K562 (cell line): ENCODE results near the gene KRT39. TPM values are rescaled to one million over a fixed set of nuclear protein-coding genes. Genes with fewer than 3 reads are reported as not detected.

Experiments used
- ATAC-seq: fragments of 200-7000 bp; cut with Tn5 transposase; 3 replicates; pipeline ENCODE4 v1.9.1; 2020; ENCODE audit warnings: moderate library complexity
- BruUV-seq: library from RNA; stranded (reverse); fragments of 400-500 nt; replicated peaks from 2 replicates; lab custom pipeline; 2021; lab: Mats Ljungman, UMichigan
- CTCF ChIA-PET: fragments of 300-600 bp; formaldehyde crosslinking; extraction: SDS; loops from one replicate; lab custom pipeline; 2021; ENCODE audit warnings: low intra/inter-chr PET ratio; lab: Yijun Ruan, JAX
- POLR2A ChIA-PET: fragments of 300-600, 350-650 bp; sonication (Branson Sonifier 250); formaldehyde crosslinking; extraction: SDS; loops from one replicate; lab custom pipeline; 2021; ENCODE audit warnings: antibody characterized with exemption, inconsistent platforms; lab: Yijun Ruan, JAX
- DNase-seq, 4 experiments: peaks; one replicate each; pipeline versions ENCODE4 v3.0.0 to v3.0.0-alpha.2; 2011 to 2018; ENCODE audit warnings: low spot score in 3 of 4, mixed read lengths in 3 of 4; ENCODE audit errors: extremely low read depth in 1 of 4
- FAIRE-seq: peaks from 2 replicates; lab custom pipeline; 2011; peaks lifted over from hg19 to GRCh38; lab: Jason Lieb, UNC
- H2AFZ ChIP-seq: 2 replicates; pipeline ENCODE4 v1.6.0; 2011; ENCODE audit warnings: low read depth, low read length, control low read depth, inconsistent platforms
- H3K27ac ChIP-seq: fragments of 200-600 bp; 3 replicates; pipeline ENCODE4 v1.8.0; 2011; ENCODE audit warnings: low read depth, mild to moderate bottlenecking, control low read depth, inconsistent platforms, low read length, moderate library complexity, mixed read lengths; ENCODE audit errors: extremely low read depth
- H3K27me3 ChIP-seq, 2 experiments: fragments of 300-600 bp in 1 of 2; 2 replicates in 1 of 2; 3 replicates in 1 of 2; pipeline versions ENCODE4 v1.6.0 to v1.8.0; 2011; ENCODE audit warnings: inconsistent platforms in 2 of 2, low read length in 2 of 2, mild to moderate bottlenecking in 1 of 2, mixed read lengths in 1 of 2, moderate library complexity in 1 of 2; ENCODE audit not compliant: control insufficient read depth in 2 of 2, insufficient read depth in 2 of 2
- H3K36me3 ChIP-seq: fragments of 300-600 bp; 3 replicates; pipeline ENCODE4 v1.8.0; 2011; ENCODE audit warnings: mild to moderate bottlenecking, low read length, inconsistent platforms; ENCODE audit not compliant: control insufficient read depth, insufficient read depth
- H3K4me1 ChIP-seq, 2 experiments: fragments of 200-600 bp in 1 of 2; replicated peaks in 1 of 2; 2 replicates in 1 of 2; 3 replicates in 1 of 2; pipeline versions ENCODE4 v1.5.1 to v1.8.0; 2011; ENCODE audit warnings: inconsistent platforms in 2 of 2, low read length in 2 of 2, mild to moderate bottlenecking in 1 of 2, mixed read lengths in 1 of 2, moderate library complexity in 1 of 2; ENCODE audit not compliant: control insufficient read depth in 2 of 2, insufficient read depth in 2 of 2
- H3K4me2 ChIP-seq: 2 replicates; pipeline ENCODE4 v1.6.1; 2011; ENCODE audit warnings: low read length, control low read depth, inconsistent platforms, mixed read lengths; ENCODE audit not compliant: insufficient read depth
- H3K4me3 ChIP-seq: fragments of 200-600 bp; sonication (generic), shearing (Covaris generic); 2 replicates; pipeline ENCODE4 v1.5.1; 2016; ENCODE audit warnings: control low read depth, inconsistent platforms
- H3K79me2 ChIP-seq: fragments of 200-600 bp; 3 replicates; pipeline ENCODE4 v1.8.0; 2011; ENCODE audit warnings: low read length, inconsistent platforms; ENCODE audit not compliant: control insufficient read depth, insufficient read depth
- H3K9ac ChIP-seq, 2 experiments: 2 replicates each; pipeline versions ENCODE4 v1.6.0 to v1.6.1; 2011; ENCODE audit warnings: low read depth in 2 of 2, low read length in 2 of 2, control low read depth in 1 of 2, inconsistent platforms in 1 of 2, mild to moderate bottlenecking in 1 of 2, mixed read lengths in 1 of 2; ENCODE audit not compliant: insufficient read depth in 1 of 2
- H3K9me1 ChIP-seq: one replicate; pipeline ENCODE4 v1.6.0; 2011; ENCODE audit warnings: inconsistent platforms, mild to moderate bottlenecking, low read length, moderate library complexity; ENCODE audit not compliant: control insufficient read depth, insufficient read depth
- H3K9me3 ChIP-seq: replicated peaks from 2 replicates; pipeline ENCODE4 v1.5.1; 2011; ENCODE audit warnings: low read depth, low read length, inconsistent platforms; ENCODE audit not compliant: control insufficient read depth, insufficient read depth
- H4K20me1 ChIP-seq: replicated peaks from 2 replicates; pipeline ENCODE4 v1.6.1; 2011; ENCODE audit warnings: low read length, inconsistent platforms, mixed read lengths; ENCODE audit not compliant: control insufficient read depth, insufficient read depth
- BACH1 ChIP-seq: fragments of 200-800 bp; sonication (Bioruptor generic); IDR thresholded peaks from 2 replicates; pipeline ENCODE4 v1.6.1; 2016; ENCODE audit warnings: missing genetic modification characterization, missing compliant biosample characterization
- DEAF1 ChIP-seq: fragments of 450-650 bp; formaldehyde crosslinking; IDR thresholded peaks from 2 replicates; pipeline ENCODE4 v1.4.0; 2020; ENCODE audit warnings: mild to moderate bottlenecking, moderate library complexity
- DPF2 ChIP-seq: fragments of 450-650 bp; IDR thresholded peaks from 2 replicates; pipeline ENCODE4 v1.6.1; 2016
- HINFP ChIP-seq: fragments of 450-650 bp; conservative IDR thresholded peaks from 2 replicates; pipeline ENCODE4 v1.6.1; 2016; ENCODE audit warnings: missing genetic modification characterization, low read depth, mild to moderate bottlenecking, control low read depth, missing compliant biosample characterization
- ZNF316 ChIP-seq: fragments of 450-650 bp; IDR thresholded peaks from 2 replicates; pipeline ENCODE4 v1.6.1; 2016
- ZNF76 ChIP-seq: fragments of 250-450 bp; sonication (Bioruptor Pico); IDR thresholded peaks from 2 replicates; pipeline ENCODE4 v1.4.0; 2020; ENCODE audit warnings: mild to moderate bottlenecking, moderate library complexity, borderline replicate concordance
- WGBS: fragments of 100-300 bp; shearing (Covaris generic); methylation state at CpG from one replicate; pipeline ENCODE4 v1.1.6; 2016; ENCODE audit warnings: low coverage, mixed read lengths; ENCODE audit not compliant: insufficient coverage; ENCODE audit errors: missing lambda C conversion rate; 5-methylcytosine and 5-hydroxymethylcytosine counted together
- in situ Hi-C: fragments of 300-500 bp; cut with MboI; formaldehyde crosslinking; loops from 4 replicates; pipeline ENCODE4 v1.15.0; 2018; ENCODE audit warnings: inconsistent platforms, mixed read lengths
- intact Hi-C: fragments of 100-400 bp; cut with micrococcal nuclease; formaldehyde crosslinking; loops from 2 replicates; pipeline ENCODE4 v1.14.2; 2022
- polyA plus RNA-seq, 8 experiments: library from polyadenylated mRNA; depleted of rRNA in 4 of 8; stranded (reverse) in 5 of 8; unstranded in 3 of 8; fragments of >200 nt; fragmentation: Nextera tagmentation in 2 of 8; fragmentation: Illumina TruSeq in 1 of 8; extraction: Ambion mirVana in 2 of 8; extraction: Trizol in 1 of 8; gene quantifications; 2 replicates each; pipeline versions ENCODE4 v1.2.1 to v1.2.3, GENCODE V29; 2011 to 2014; ENCODE audit warnings: inconsistent platforms in 1 of 8, missing spikeins in 1 of 8
- total RNA-seq, 7 experiments: library from RNA; depleted of rRNA in 6 of 7; stranded (reverse); fragments of >200 nt in 6 of 7; fragmentation: Illumina TruSeq in 2 of 7; extraction: Trizol in 2 of 7; gene quantifications; 2 replicates each; pipeline versions ENCODE4 v1.2.1 to v1.2.3, GENCODE V29; 2011 to 2021; ENCODE audit warnings: low replicate concordance in 1 of 7
- TF ChIP-seq, protein P1 (sequence below), 2 experiments: IDR thresholded peaks; 2 replicates each; pipeline ENCODE4 v1.6.1; 2012; ENCODE audit warnings: improper control_type of control experiment in 2 of 2, low read depth in 2 of 2, low read length in 2 of 2, borderline replicate concordance in 1 of 2
- TF ChIP-seq, protein P2 (sequence below): fragments of 250-450 bp; sonication (Bioruptor Pico); IDR thresholded peaks from 2 replicates; pipeline ENCODE4 v1.8.0; 2022; ENCODE audit warnings: inconsistent platforms

Gene KRT39
- total and polyA plus RNA-seq, 9 of the 15 experiments (the other 6 are each of a cell fraction or from before 2014, with no cell fraction given): not detected

- WGBS: 0% methylated on average over 4 of the region's 4 CpGs
- no peak for FAIRE-seq
- in situ Hi-C loops: no loop called here
- intact Hi-C loops: no loop called here
- Histone ChIP-seq H3K4me2 (no peak overlapping the region), H3K36me3 (no peaks in the 10 kb centered on the region), H3K4me3 (no peak overlapping the region), H3K9me3 (no peaks in the 10 kb centered on the region), H2AFZ (no peak overlapping the region), H3K4me1 (no peaks in the 10 kb centered on the region), H3K79me2 (no peaks in the 10 kb centered on the region), H3K27ac (no peak overlapping the region), H3K27me3 (peaks cover 0 to 6% of the 10 kb centered on the region in 2 experiments; a peak in 3 of 5 replicates), H4K20me1 (no peaks in the 10 kb centered on the region), H3K9me1 (no peaks in the 10 kb centered on the region), H3K9ac (no peak overlapping the region)
- CTCF ChIA-PET: no interaction called here
- no TSS peak for BruUV-seq
- no peak for TF ChIP-seq BACH1 (tag)
- TF ChIP-seq DPF2: no peak
- TF ChIP-seq ZNF316: peak; percentile 31
- DNase-seq: no peak
- POLR2A ChIA-PET: no interaction called here
- ATAC-seq: no peak
Observed at GRCh38 chr17:40962059-40962561, 4.6 kb downstream of the KRT39 start.

DNA sequence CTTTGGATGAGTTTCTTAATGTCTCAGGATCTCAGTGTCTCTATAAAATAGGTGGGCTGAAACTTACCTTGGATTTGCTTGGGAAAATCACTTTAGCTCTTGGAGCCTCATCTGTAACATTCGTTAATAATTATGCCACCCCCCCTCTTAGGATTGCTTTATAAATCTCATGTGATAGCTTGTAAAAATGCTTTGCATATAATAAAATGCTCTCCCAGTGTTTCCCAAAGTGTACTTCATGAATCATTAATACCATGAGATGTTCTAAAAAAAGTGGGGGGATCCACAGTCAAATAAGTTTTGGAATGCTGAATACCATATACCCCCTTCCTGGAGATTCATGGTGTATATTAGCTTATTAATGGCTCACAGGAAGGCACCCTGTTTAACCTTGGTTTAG, 5.2 kb downstream of the KRT39 start:
- CTCF ChIA-PET: no interaction called here
- Histone ChIP-seq H3K9me3 (no peaks in the 10 kb centered on the region), H3K4me2 (no peak overlapping the region), H3K79me2 (no peaks in the 10 kb centered on the region), H3K4me3 (no peak overlapping the region), H2AFZ (no peak overlapping the region), H3K4me1 (no peaks in the 10 kb centered on the region), H3K9ac (no peak overlapping the region), H4K20me1 (no peaks in the 10 kb centered on the region), H3K27ac (no peak overlapping the region), H3K36me3 (no peaks in the 10 kb centered on the region), H3K9me1 (no peaks in the 10 kb centered on the region), H3K27me3 (peaks cover 0 to 6% of the 10 kb centered on the region in 2 experiments; a peak in 3 of 5 replicates)
- FAIRE-seq (no peak), ATAC-seq (no peak), DNase-seq (no peak)
- in situ Hi-C loops (no loop called here), intact Hi-C loops (no loop called here)
- POLR2A ChIA-PET: no interaction called here
- WGBS: 0% methylated on average over 1 of the region's 1 CpG
- no TSS peak for BruUV-seq
- TF ChIP-seq ZNF76 (CRISPR knock-in tag): no peak
- TF ChIP-seq, protein P1, sequence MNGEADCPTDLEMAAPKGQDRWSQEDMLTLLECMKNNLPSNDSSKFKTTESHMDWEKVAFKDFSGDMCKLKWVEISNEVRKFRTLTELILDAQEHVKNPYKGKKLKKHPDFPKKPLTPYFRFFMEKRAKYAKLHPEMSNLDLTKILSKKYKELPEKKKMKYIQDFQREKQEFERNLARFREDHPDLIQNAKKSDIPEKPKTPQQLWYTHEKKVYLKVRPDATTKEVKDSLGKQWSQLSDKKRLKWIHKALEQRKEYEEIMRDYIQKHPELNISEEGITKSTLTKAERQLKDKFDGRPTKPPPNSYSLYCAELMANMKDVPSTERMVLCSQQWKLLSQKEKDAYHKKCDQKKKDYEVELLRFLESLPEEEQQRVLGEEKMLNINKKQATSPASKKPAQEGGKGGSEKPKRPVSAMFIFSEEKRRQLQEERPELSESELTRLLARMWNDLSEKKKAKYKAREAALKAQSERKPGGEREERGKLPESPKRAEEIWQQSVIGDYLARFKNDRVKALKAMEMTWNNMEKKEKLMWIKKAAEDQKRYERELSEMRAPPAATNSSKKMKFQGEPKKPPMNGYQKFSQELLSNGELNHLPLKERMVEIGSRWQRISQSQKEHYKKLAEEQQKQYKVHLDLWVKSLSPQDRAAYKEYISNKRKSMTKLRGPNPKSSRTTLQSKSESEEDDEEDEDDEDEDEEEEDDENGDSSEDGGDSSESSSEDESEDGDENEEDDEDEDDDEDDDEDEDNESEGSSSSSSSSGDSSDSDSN (IDR thresholded peaks at IDR 0.05; ENCODE audit: borderline replicate concordance in 1 of 2, low read depth in 2 of 2, low read length in 2 of 2): no peak
- TF ChIP-seq, protein P2, sequence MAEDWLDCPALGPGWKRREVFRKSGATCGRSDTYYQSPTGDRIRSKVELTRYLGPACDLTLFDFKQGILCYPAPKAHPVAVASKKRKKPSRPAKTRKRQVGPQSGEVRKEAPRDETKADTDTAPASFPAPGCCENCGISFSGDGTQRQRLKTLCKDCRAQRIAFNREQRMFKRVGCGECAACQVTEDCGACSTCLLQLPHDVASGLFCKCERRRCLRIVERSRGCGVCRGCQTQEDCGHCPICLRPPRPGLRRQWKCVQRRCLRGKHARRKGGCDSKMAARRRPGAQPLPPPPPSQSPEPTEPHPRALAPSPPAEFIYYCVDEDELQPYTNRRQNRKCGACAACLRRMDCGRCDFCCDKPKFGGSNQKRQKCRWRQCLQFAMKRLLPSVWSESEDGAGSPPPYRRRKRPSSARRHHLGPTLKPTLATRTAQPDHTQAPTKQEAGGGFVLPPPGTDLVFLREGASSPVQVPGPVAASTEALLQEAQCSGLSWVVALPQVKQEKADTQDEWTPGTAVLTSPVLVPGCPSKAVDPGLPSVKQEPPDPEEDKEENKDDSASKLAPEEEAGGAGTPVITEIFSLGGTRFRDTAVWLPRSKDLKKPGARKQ (CRISPR knock-in tag): no peak
- no peak for TF ChIP-seq DEAF1 (CRISPR knock-in tag)
- no peak for TF ChIP-seq HINFP (tag)
